ENCODE data around the gene SHISA6. TPM values are rescaled to one million over a fixed set of nuclear protein-coding genes. Genes with fewer than 3 reads are reported as not detected.

Gene SHISA6
- total RNA-seq, 2 experiments from 2014 or later: not detected

DNA sequence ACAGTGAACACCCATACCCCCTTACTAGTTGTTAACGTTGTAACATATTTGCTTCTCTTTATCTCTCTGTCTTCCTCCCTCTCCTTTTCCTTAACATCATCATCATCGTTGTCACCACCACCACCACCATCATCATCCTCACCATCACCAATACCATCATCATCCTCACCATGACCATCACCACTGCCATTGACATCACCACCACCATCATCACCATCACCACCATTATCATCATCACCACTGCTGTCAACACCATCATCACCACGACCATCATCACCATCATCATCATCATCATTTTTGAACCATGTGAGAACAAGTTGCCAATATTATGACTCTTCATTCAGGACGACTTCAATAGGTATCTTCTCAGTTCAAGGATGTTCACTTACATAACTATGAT lies 35.5 kb downstream of the SHISA6 start:
- H3K9me2 ChIP-seq (ENCODE audit: insufficient read depth, low read length): no peaks in the 10 kb centered on the region
- no peaks in the 10 kb centered on the region for H3K4me1 ChIP-seq (ENCODE audit: insufficient read depth, low read length, poor library complexity, severe bottlenecking)
- no peaks in the 10 kb centered on the region for H4K20me1 ChIP-seq (ENCODE audit: insufficient read depth, low read length)
- TF ChIP-seq EZH2phosphoT487 (IDR thresholded peaks at IDR 0.05; ENCODE audit: borderline replicate concordance, low read depth, low read length): no peak
- TF ChIP-seq, protein P1, sequence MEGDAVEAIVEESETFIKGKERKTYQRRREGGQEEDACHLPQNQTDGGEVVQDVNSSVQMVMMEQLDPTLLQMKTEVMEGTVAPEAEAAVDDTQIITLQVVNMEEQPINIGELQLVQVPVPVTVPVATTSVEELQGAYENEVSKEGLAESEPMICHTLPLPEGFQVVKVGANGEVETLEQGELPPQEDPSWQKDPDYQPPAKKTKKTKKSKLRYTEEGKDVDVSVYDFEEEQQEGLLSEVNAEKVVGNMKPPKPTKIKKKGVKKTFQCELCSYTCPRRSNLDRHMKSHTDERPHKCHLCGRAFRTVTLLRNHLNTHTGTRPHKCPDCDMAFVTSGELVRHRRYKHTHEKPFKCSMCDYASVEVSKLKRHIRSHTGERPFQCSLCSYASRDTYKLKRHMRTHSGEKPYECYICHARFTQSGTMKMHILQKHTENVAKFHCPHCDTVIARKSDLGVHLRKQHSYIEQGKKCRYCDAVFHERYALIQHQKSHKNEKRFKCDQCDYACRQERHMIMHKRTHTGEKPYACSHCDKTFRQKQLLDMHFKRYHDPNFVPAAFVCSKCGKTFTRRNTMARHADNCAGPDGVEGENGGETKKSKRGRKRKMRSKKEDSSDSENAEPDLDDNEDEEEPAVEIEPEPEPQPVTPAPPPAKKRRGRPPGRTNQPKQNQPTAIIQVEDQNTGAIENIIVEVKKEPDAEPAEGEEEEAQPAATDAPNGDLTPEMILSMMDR (conservative IDR thresholded peaks at IDR 0.05; ENCODE audit: low read length): no peak
- intact Hi-C loops (cut with micrococcal nuclease; ENCODE audit: unreplicated experiment): no loop called here
- no peaks in the 10 kb centered on the region for H3K9me3 ChIP-seq (ENCODE audit: low read length)
- H3K79me2 ChIP-seq (ENCODE audit: insufficient read depth, low read depth, low read length): no peaks in the 10 kb centered on the region
- no TSS peak for BruUV-seq (replicated peaks)
- H3K27ac ChIP-seq (ENCODE audit: low read depth, low read length, poor library complexity, severe bottlenecking): no peak overlapping the region
- H2AFZ ChIP-seq (ENCODE audit: low read length): no peak overlapping the region
- no peaks in the 10 kb centered on the region for H3K36me3 ChIP-seq (ENCODE audit: insufficient read depth, low read length)
- ChIA-PET CTCF (ENCODE audit: unreplicated experiment) (no interaction called here), POLR2A (no interaction called here)
- no peak for DNase-seq (ENCODE audit: low spot score)
- no peak overlapping the region for H3K4me3 ChIP-seq (ENCODE audit: low read depth, low read length, poor library complexity, severe bottlenecking)
- H3K4me2 ChIP-seq (ENCODE audit: low read length): no peak overlapping the region

GRCh38 chr17:11278186-11278991 lies 37.4 kb downstream of the SHISA6 start:
- no peaks in the 10 kb centered on the region for H3K79me2 ChIP-seq (ENCODE audit: insufficient read depth, low read depth, low read length)
- no peaks in the 10 kb centered on the region for H3K4me1 ChIP-seq (ENCODE audit: insufficient read depth, low read length, poor library complexity, severe bottlenecking)
- H3K27ac ChIP-seq (ENCODE audit: low read depth, low read length, poor library complexity, severe bottlenecking): no peak overlapping the region
- H3K4me2 ChIP-seq (ENCODE audit: low read length): no peak overlapping the region
- TF ChIP-seq, protein P1 (conservative IDR thresholded peaks at IDR 0.05; ENCODE audit: low read length): no peak
- no peak for TF ChIP-seq EZH2phosphoT487 (IDR thresholded peaks at IDR 0.05; ENCODE audit: borderline replicate concordance, low read depth, low read length)
- ChIA-PET POLR2A (no interaction called here), CTCF (ENCODE audit: unreplicated experiment) (no interaction called here)
- no peak for DNase-seq (ENCODE audit: low spot score)
- no peak overlapping the region for H2AFZ ChIP-seq (ENCODE audit: low read length)
- no peaks in the 10 kb centered on the region for H3K36me3 ChIP-seq (ENCODE audit: insufficient read depth, low read length)
- no peak overlapping the region for H3K4me3 ChIP-seq (ENCODE audit: low read depth, low read length, poor library complexity, severe bottlenecking)
- intact Hi-C loops (cut with micrococcal nuclease; ENCODE audit: unreplicated experiment): no loop called here
- no peaks in the 10 kb centered on the region for H3K9me2 ChIP-seq (ENCODE audit: insufficient read depth, low read length)
- no peaks in the 10 kb centered on the region for H3K9me3 ChIP-seq (ENCODE audit: low read length)
- no peaks in the 10 kb centered on the region for H4K20me1 ChIP-seq (ENCODE audit: insufficient read depth, low read length)
- BruUV-seq (replicated peaks): no TSS peak

DNA sequence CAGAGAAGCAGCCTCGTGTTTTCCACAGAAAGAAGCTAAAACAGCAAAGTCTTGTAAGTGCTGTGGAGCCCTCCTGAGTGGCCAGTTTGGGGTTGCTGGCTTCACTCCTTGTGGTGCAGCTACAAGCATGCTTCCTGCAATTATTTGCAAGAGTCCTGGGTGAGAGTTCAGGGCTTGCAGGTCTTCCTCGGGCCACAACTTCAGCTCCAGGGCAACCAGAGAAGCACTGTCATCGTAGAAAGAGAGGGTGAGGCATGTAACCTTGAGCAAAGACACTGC lies 37.9 kb downstream of the SHISA6 start:
- H3K4me1 ChIP-seq (ENCODE audit: insufficient read depth, low read length, poor library complexity, severe bottlenecking): no peaks in the 10 kb centered on the region
- H3K27ac ChIP-seq (ENCODE audit: low read depth, low read length, poor library complexity, severe bottlenecking): no peak overlapping the region
- POLR2A ChIA-PET: no interaction called here
- intact Hi-C loops (cut with micrococcal nuclease; ENCODE audit: unreplicated experiment): no loop called here
- H3K9me3 ChIP-seq (ENCODE audit: low read length): no peaks in the 10 kb centered on the region
- H2AFZ ChIP-seq (ENCODE audit: low read length): no peak overlapping the region
- CTCF ChIA-PET (ENCODE audit: unreplicated experiment): no interaction called here
- no peaks in the 10 kb centered on the region for H3K36me3 ChIP-seq (ENCODE audit: insufficient read depth, low read length)
- H3K4me2 ChIP-seq (ENCODE audit: low read length): no peak overlapping the region
- no peak overlapping the region for H3K4me3 ChIP-seq (ENCODE audit: low read depth, low read length, poor library complexity, severe bottlenecking)
- H4K20me1 ChIP-seq (ENCODE audit: insufficient read depth, low read length): no peaks in the 10 kb centered on the region
- H3K9me2 ChIP-seq (ENCODE audit: insufficient read depth, low read length): no peaks in the 10 kb centered on the region
- TF ChIP-seq, protein P1 (conservative IDR thresholded peaks at IDR 0.05; ENCODE audit: low read length): no peak
- TF ChIP-seq EZH2phosphoT487 (IDR thresholded peaks at IDR 0.05; ENCODE audit: borderline replicate concordance, low read depth, low read length): no peak
- H3K79me2 ChIP-seq (ENCODE audit: insufficient read depth, low read depth, low read length): no peaks in the 10 kb centered on the region
- DNase-seq (ENCODE audit: low spot score): no peak
- BruUV-seq (replicated peaks): no TSS peak
